ENCODE results near the gene RIMBP3B. TPM values are rescaled to one million over a fixed set of nuclear protein-coding genes. Genes with fewer than 3 reads are reported as not detected.
"Not testable (repeated sequence)": the region's sequence is repeated elsewhere in the genome, so short reads cannot be mapped to it uniquely, and the experiment has no call there.

RIMBP3B gene
- 0.09 TPM in 1 of 2 replicates, not detected in the other for total RNA-seq (ENCODE audit: low replicate concordance)

DNA sequence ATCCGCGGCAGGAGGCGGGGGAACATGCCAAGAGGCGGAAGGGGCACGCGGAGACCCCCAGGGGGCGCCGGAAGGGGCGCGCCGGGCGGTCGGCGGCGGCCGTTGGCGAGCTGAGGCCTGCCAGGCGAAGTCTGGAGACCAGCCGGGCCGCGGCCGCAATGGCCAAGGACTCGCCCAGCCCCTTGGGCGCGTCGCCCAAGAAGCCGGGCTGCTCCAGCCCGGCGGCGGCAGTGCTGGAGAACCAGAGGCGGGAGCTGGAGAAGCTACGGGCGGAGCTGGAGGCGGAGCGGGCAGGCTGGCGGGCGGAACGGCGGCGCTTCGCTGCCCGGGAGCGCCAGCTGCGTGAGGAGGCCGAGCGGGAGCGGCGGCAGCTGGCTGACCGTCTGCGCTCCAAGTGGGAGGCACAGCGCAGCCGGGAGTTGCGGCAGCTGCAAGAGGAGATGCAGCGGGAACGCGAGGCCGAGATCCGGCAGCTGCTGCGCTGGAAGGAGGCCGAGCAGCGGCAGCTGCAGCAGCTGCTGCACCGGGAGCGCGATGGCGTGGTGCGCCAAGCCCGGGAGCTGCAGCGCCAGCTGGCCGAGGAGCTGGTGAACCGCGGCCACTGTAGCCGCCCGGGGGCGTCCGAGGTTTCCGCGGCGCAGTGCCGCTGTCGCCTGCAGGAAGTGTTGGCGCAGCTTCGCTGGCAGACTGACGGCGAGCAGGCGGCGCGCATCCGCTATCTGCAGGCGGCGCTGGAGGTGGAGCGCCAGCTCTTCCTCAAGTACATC, at the start of gene RIMBP3B:
TSS of gene RIMBP3B (plus strand) at position 51 of the 767 bp plus-strand sequence. CDS start at position 159, 108 bp downstream.
- not testable (repeated sequence) for H3K4me3 ChIP-seq (ENCODE audit: low read depth, low read length); DNase-seq (ENCODE audit: low read depth)

DNA sequence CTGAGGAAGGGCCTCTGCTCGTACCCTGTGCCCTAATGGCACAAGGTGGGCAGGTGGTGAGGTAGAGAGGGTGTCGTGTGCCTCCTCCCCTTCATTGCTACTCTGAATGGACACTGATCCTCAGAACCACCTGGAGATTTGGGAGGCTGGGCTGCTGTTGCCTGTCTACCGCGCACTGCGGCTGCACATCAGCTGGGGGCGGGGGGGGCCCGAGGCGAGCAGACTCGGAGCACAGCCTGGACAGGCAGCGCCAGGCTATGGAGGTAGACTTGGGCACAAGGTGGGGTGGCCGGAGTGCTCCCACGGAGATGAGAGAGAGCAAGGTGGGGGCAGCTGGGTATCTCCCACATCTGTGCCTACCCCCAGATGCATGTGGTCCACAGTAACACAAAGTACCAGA, 26.0 kb upstream of the RIMBP3B start:
- not testable (repeated sequence) for H3K4me3 ChIP-seq (ENCODE audit: low read depth, low read length); DNase-seq (ENCODE audit: low read depth)

- DNase-seq (ENCODE audit: low read depth); H3K4me3 ChIP-seq (ENCODE audit: low read depth, low read length): not testable (repeated sequence)
Observed at GRCh38 chr22:21360525-21360924, 23.0 kb upstream of the RIMBP3B start.

- DNase-seq (ENCODE audit: low read depth); H3K4me3 ChIP-seq (ENCODE audit: low read depth, low read length): not testable (repeated sequence)
Observed at GRCh38 chr22:21362473-21362872, 21.1 kb upstream of the RIMBP3B start.

GRCh38 chr22:21363061-21363460, 20.5 kb upstream of the RIMBP3B start:
- not testable (repeated sequence) for DNase-seq (ENCODE audit: low read depth); H3K4me3 ChIP-seq (ENCODE audit: low read depth, low read length)

- DNase-seq (ENCODE audit: low read depth); H3K4me3 ChIP-seq (ENCODE audit: low read depth, low read length): not testable (repeated sequence)
Observed at GRCh38 chr22:21363803-21364202, 19.7 kb upstream of the RIMBP3B start.

- not testable (repeated sequence) for DNase-seq (ENCODE audit: low read depth); H3K4me3 ChIP-seq (ENCODE audit: low read depth, low read length)
Observed at GRCh38 chr22:21364362-21364761, 19.2 kb upstream of the RIMBP3B start.

DNA sequence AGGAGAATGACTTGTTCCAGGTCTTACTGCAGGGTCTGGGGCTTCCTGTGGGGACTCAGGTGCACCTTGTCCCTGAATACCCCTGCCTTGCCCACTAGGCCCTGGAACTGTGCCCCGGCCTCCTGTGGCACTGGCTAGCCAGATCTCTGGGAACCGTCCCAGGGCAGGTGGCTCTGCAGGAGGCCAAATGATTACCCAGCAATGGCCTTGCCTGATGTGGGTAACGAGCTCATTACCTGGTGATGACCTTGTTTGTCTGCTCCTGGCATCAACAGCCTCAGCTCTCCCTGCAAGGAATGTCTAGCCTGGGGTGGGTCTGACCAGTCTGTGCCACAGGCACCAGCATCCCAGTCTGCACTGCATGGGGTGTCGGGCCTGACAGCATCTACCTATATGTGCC, 18.2 kb upstream of the RIMBP3B start:
- H3K4me3 ChIP-seq (ENCODE audit: low read depth, low read length); DNase-seq (ENCODE audit: low read depth): not testable (repeated sequence)

- DNase-seq (ENCODE audit: low read depth), result not testable (repeated sequence)
Observed at GRCh38 chr22:21368603-21369310, 14.8 kb upstream of the RIMBP3B start.

DNA sequence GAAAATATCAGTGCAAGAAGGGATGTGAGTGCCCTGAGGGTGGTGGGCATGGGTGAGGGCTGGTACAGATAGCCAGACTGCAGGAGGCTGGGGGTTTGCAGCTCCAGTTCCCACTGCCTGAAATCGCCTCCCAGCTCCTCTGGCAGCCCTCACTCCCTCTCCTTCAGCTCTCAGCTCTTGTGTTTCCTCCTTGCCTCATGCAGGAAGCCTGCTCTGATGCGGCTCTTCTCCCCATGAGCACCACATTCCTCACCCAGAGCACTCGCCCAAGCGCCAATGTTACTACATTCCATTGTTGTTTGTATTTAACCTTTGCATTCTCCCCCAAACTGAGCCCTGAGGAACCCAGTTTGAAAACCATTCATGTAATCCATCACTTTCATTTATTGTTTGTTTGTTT, 7.7 kb upstream of the RIMBP3B start:
- DNase-seq (ENCODE audit: low read depth); H3K4me3 ChIP-seq (ENCODE audit: low read depth, low read length): not testable (repeated sequence)

More at GRCh38 chr22:21368603-21369310, 14.8 kb upstream of the RIMBP3B start:
- not testable (repeated sequence) for H3K4me3 ChIP-seq (ENCODE audit: low read depth, low read length)

DNA sequence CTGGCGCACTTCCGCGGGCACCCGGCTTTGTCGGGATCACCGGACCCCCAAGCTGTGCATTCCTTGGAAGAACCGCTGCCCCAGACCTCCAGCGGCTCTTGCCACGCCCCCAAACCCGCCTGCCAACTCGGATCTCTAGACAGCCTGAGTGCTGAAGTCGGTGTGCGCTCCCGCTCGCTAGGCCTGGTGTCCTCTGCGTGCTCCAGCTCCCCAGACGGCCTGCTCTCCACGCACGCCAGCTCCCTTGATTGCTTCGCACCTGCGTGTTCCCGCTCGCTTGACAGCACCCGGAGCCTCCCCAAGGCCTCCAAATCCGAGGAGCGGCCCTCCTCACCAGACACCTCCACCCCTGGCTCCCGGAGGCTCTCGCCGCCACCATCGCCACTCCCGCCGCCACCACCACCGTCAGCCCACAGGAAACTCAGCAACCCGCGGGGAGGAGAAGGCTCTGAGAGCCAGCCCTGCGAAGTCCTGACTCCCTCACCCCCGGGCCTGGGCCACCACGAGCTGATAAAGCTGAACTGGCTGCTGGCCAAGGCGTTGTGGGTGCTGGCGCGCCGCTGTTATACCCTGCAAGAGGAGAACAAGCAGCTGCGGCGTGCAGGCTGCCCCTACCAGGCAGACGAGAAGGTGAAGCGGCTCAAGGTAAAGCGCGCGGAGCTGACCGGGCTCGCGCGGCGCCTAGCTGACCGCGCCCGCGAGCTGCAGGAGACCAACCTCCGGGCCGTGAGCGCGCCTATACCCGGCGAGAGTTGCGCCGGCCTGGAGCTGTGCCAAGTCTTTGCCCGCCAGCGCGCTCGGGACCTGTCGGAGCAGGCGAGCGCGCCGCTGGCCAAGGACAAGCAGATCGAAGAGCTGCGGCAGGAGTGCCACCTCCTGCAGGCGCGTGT, 1.2 kb downstream of the RIMBP3B start:
- not testable (repeated sequence) for DNase-seq (ENCODE audit: low read depth); H3K4me3 ChIP-seq (ENCODE audit: low read depth, low read length)

GRCh38 chr22:21389480-21389879, 5.9 kb downstream of the RIMBP3B start:
- DNase-seq (ENCODE audit: low read depth); H3K4me3 ChIP-seq (ENCODE audit: low read depth, low read length): not testable (repeated sequence)

DNA sequence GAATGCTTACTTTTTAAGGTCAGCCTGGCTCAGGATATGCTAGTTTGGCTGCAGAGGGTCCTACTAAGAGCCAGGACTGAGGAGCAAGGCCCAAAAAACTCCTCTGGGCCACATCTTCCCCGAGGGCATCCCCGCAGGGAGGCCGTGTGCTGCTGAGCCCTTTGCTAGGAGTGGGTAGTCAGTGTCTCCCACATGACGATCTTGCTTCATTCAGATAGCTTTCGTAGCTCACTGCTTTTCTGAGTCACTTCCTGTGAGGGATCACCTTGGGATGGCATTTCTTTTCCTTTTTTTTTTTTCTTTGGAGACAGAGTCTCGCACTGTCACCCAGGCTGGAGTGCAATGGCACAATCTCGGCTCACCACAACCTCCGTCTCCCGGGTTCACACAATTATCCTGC, 6.5 kb downstream of the RIMBP3B start:
- DNase-seq (ENCODE audit: low read depth); H3K4me3 ChIP-seq (ENCODE audit: low read depth, low read length): not testable (repeated sequence)

DNA sequence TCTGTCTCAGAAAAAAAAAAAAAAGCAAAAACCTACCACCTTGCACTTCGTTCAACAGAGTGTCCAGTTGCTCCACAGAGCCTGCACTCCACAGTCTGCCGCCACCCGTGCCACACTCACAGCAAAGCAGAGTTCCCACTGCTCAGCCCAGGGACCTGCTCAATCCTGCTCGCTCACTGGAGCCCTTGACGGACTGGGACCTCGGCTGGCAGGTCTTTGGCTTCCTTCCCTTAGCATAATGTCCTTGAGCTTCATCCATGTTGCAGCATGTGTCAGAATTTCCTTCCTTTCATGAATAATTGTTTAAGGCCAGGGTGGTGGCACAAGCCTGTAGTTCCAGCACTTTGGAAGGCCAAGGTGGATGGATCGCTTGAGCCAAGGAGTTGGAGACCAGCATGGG, 11.1 kb downstream of the RIMBP3B start:
- not testable (repeated sequence) for H3K4me3 ChIP-seq (ENCODE audit: low read depth, low read length); DNase-seq (ENCODE audit: low read depth)

DNA sequence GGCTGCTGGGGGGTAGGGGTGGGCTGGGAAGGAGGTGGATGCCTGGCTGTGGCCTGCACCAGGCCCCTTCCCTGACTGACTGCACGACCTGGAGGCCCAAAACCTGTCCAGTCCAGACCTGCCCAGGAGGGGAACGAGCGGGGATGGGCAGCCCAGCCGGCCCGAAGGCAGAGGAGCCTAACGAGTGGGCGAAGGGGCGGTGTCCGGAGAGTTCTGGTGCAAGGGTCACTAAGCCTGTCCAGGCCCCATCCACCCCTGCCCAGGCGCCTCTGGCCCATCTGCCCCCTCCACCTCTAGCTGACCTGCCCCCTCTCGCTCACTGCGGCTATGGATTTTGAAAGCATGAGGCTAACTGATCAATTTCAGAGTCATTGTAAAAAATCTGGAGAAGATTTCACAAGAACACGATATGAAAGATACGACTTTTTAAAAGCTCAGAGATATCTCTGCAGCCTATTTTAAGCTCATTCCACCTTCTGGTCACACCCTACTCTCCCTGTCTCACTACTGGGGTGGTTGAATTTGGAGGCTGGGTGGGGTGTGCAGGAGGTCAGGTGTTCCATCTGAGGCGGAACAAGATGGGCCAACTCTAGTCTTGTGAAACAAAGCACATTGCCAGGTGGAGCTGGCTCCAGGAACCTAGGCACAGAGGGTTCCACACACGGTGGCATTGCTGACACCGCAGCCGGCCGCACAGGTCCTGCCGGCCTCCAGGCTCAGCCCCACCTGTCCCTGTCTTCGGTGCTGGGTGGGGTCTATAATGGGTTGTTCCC, 17.8 kb downstream of the RIMBP3B start:
- DNase-seq (ENCODE audit: low read depth), result not testable (repeated sequence)

GRCh38 chr22:21402763-21403314, 19.3 kb downstream of the RIMBP3B start:
- not testable (repeated sequence) for H3K4me3 ChIP-seq (ENCODE audit: low read depth, low read length); DNase-seq (ENCODE audit: low read depth)

More for the DNA sequence above, 17.8 kb downstream of the RIMBP3B start:
- not testable (repeated sequence) for H3K4me3 ChIP-seq (ENCODE audit: low read depth, low read length)

GRCh38 chr22:21407139-21407538, 23.6 kb downstream of the RIMBP3B start:
- not testable (repeated sequence) for H3K4me3 ChIP-seq (ENCODE audit: low read depth, low read length); DNase-seq (ENCODE audit: low read depth)

DNA sequence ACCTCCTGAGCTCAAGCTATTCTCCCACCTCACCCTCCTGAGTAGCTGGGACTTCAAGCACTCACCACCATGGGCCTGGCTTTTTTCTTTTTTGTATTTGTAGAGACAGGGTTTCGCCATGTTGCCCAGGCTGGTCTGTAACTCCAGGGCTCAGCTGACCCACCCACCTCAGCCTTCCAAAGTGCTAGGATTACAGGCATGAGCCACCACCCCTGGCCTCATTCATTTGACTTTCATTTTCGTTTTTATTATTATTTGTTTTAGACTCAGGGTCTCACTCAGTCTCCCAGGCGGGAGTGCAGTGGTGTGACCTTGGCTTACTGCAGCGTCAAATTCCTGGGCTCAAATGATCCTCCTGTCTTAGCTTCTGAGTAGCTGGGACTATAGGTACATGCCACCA, 24.2 kb downstream of the RIMBP3B start:
- not testable (repeated sequence) for DNase-seq (ENCODE audit: low read depth); H3K4me3 ChIP-seq (ENCODE audit: low read depth, low read length)

Measured in fibroblast of the aortic adventitia (primary cell).